ENCODE data around the gene TFDP1. TPM values are rescaled to one million over a fixed set of nuclear protein-coding genes. Genes with fewer than 3 reads are reported as not detected.

The TFDP1 gene, protein sequence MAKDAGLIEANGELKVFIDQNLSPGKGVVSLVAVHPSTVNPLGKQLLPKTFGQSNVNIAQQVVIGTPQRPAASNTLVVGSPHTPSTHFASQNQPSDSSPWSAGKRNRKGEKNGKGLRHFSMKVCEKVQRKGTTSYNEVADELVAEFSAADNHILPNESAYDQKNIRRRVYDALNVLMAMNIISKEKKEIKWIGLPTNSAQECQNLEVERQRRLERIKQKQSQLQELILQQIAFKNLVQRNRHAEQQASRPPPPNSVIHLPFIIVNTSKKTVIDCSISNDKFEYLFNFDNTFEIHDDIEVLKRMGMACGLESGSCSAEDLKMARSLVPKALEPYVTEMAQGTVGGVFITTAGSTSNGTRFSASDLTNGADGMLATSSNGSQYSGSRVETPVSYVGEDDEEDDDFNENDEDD
- polyA plus RNA-seq (2012; rRNA removed), result 61.4 and 76.7 TPM in 2 replicates
- polyA plus RNA-seq (2012; cell fraction: cytosol; rRNA removed), result 84.0 and 86.0 TPM in 2 replicates
- polyA plus RNA-seq (2012; cell fraction: nucleus; rRNA removed), result 70.1 and 82.8 TPM in 2 replicates

DNA sequence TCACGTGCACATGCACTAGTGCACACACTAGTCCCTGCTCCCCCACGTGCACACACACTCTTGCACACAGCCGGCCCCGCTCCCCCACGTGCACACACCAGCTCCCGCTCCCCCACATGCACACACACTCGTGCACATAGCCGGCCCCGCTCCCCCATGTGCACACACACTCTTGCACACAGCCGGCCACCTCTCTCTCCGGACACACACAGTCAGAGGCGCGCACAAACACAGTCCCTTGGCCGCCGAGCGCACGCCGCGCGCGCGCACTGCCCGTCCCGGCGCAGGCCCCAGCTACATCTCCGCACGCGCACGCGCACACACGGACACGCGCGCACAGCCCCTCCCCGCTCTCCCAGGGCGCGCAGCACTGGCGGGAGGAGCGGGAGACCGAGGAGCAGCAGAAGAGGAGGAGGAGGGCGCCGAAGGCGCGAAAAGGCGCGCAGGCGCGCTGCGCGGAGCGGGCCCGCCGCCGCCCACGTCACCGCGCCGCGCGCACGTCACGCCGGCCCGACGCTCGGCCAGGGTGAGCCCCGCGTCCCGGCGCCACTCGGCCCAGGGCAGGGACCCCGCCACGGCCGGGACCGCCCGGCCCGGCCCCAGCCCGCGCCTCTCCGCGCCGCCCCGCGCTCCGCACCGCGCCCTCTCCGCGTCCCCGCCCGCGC lies at the start of gene TFDP1:
TSS of gene TFDP1 (plus strand) at position 549 of the 665 bp plus-strand sequence. CDS start 1,085 bp downstream, outside the sequence.
- peak within 1 kb of the TSS in 1 of 2 experiments; percentile 51; a peak in 2 of 4 replicates for H3K27ac ChIP-seq (ENCODE audit: low read depth in 2 of 2, low read length in 1 of 2)
- CTCF ChIA-PET, result no interaction called here
- no peaks in the 10 kb centered on the region for H3K9me2 ChIP-seq
- peak within 1 kb of the TSS; percentile 56; the same call in 1 of the 2 replicates for H2AFZ ChIP-seq (ENCODE audit: low read depth)
- peak; percentile 76 for TF ChIP-seq NRF1 (IDR thresholded peaks at IDR 0.05; ENCODE audit: low read depth, low read length)
- peak; percentile 53; the same call in 1 of the 2 replicates for TF ChIP-seq MAX (IDR thresholded peaks at IDR 0.05; ENCODE audit: low read depth)
- TF ChIP-seq TAF1 (IDR thresholded peaks at IDR 0.05; ENCODE audit: borderline replicate concordance, low read depth, low read length), result peak; percentile 37; the same call in 1 of the 2 replicates
- peak; percentile 32 for TF ChIP-seq CHD2 (IDR thresholded peaks at IDR 0.05; ENCODE audit: low read length, partially characterized antibody)
- TF ChIP-seq GABPA (IDR thresholded peaks at IDR 0.05; ENCODE audit: low read depth), result no peak
- TF ChIP-seq JUND (IDR thresholded peaks at IDR 0.05), result no peak
- no peak for TF ChIP-seq POLR2AphosphoS5 (IDR thresholded peaks at IDR 0.05; ENCODE audit: low read depth, low read length)
- TF ChIP-seq RCOR1 (IDR thresholded peaks at IDR 0.05; ENCODE audit: low read length), result 0 out of 2 replicates have a peak, but pooled peaks have one; percentile 16
- TF ChIP-seq REST (IDR thresholded peaks at IDR 0.05; ENCODE audit: low read depth, low read length), result no peak
- peak; percentile 22; the same call in 1 of the 2 replicates for TF ChIP-seq MXI1 (IDR thresholded peaks at IDR 0.05; ENCODE audit: low read depth, low read length)
- 2% methylated on average over 19 of the region's 92 CpGs for WGBS (ENCODE audit: low lambda C conversion rate)
- peak within 1 kb of the TSS; percentile 66 to 67 for H3K4me3 ChIP-seq (ENCODE audit: low read depth in 2 of 2, low read length in 1 of 2)
- peak within 1 kb of the TSS; percentile 62 for H3K9ac ChIP-seq
- peak; percentile 97 for DNase-seq
- peaks cover 26% of the 10 kb centered on the region; the same call in 1 of the 2 replicates for H4K20me1 ChIP-seq (ENCODE audit: insufficient read depth)
- peaks cover 9 to 10% of the 10 kb centered on the region in 2 experiments; a peak in 3 of 4 replicates for H3K4me1 ChIP-seq (ENCODE audit: control insufficient read depth in 1 of 2, insufficient read depth in 2 of 2, low read depth in 1 of 2, low read length in 1 of 2)
- POLR2A ChIA-PET, result interaction anchor here (0.6 kb wide), 1 partner anchor 133 kb away, joined by 3 read pairs; no protein-coding TSS in a partner anchor
- no peaks in the 10 kb centered on the region for H3K9me3 ChIP-seq
- H3K4me2 ChIP-seq, result peak within 1 kb of the TSS; percentile 89
- H3K79me2 ChIP-seq (ENCODE audit: insufficient read depth), result peaks cover 42% of the 10 kb centered on the region
- H3K36me3 ChIP-seq (replicated peaks in 1 of 2; ENCODE audit: control insufficient read depth in 1 of 2, insufficient read depth in 2 of 2, low read length in 1 of 2), result peaks cover 0 to 12% of the 10 kb centered on the region in 2 experiments
- no peaks in the 10 kb centered on the region for H3K27me3 ChIP-seq (ENCODE audit: insufficient read depth)
- H3F3A ChIP-seq (replicated peaks; ENCODE audit: insufficient read depth), result peaks cover 6% of the 10 kb centered on the region

Measured in SK-N-SH (cell line).